Epithelial cell of proximal tubule (primary cell): Measurements from ENCODE around the gene UMODL1. TPM values are rescaled to one million over a fixed set of nuclear protein-coding genes. Genes with fewer than 3 reads are reported as not detected.

Experiments
- DNase-seq: peaks from one replicate; pipeline ENCODE4 v3.0.0-alpha.2; 2011; ENCODE audit warnings: low read depth
- H3K4me3 ChIP-seq: 2 replicates; pipeline ENCODE4 v1.5.1; 2011; ENCODE audit warnings: low read depth, mild to moderate bottlenecking, low read length
- CTCF ChIP-seq: conservative IDR thresholded peaks from 2 replicates; pipeline ENCODE4 v1.5.1; 2012; ENCODE audit warnings: low read depth, mild to moderate bottlenecking, low read length
- total RNA-seq: library from RNA; depleted of rRNA; stranded (reverse); fragments of >200 nt; gene quantifications from 2 replicates; pipeline ENCODE4 v1.2.3, GENCODE V29; 2015

The UMODL1 gene
- total RNA-seq, 1 donor from 2014 or later = not detected

- no peak for TF ChIP-seq CTCF
- no peak for DNase-seq
- H3K4me3 ChIP-seq = no peak overlapping the region
Measured at GRCh38 chr21:42059721-42060120, 11.4 kb upstream of the UMODL1 start.

GRCh38 chr21:42060166-42060565 lies 11.0 kb upstream of the UMODL1 start:
- DNase-seq = no peak
- no peak for TF ChIP-seq CTCF

GRCh38 chr21:42061195-42061985 lies 9.7 kb upstream of the UMODL1 start:
- no peak for DNase-seq
- no peak overlapping the region for H3K4me3 ChIP-seq
- no peak for TF ChIP-seq CTCF

More at GRCh38 chr21:42060166-42060565, 11.0 kb upstream of the UMODL1 start:
- no peak overlapping the region for H3K4me3 ChIP-seq

- no peak for TF ChIP-seq CTCF
- no peak for DNase-seq
- H3K4me3 ChIP-seq = no peak overlapping the region
Measured at GRCh38 chr21:42061986-42062235, 9.2 kb upstream of the UMODL1 start.

GRCh38 chr21:42062236-42063022 lies 8.7 kb upstream of the UMODL1 start:
- no peak for TF ChIP-seq CTCF
- no peak for DNase-seq
- H3K4me3 ChIP-seq = no peak overlapping the region

GRCh38 chr21:42063191-42063570 lies 7.9 kb upstream of the UMODL1 start:
- DNase-seq = no peak
- no peak for TF ChIP-seq CTCF
- H3K4me3 ChIP-seq = no peak overlapping the region
